HG03521 (cell line): ENCODE results near the gene SOX21.
A peak's percentile ranks its signal among the peaks of the same experiment; 100 is the strongest.

Experiments
- ATAC-seq: cut with Tn5 transposase; IDR thresholded peaks from one replicate; pipeline ENCODE4 v1.9.1; 2021; ENCODE audit warnings: mild to moderate bottlenecking, moderate library complexity; ENCODE audit not compliant: unreplicated experiment

The SOX21 gene

GRCh38 chr13:94679614-94680013 is 32.7 kb downstream of the SOX21 start:
- no peak for ATAC-seq

GRCh38 chr13:94678845-94679244 is 33.5 kb downstream of the SOX21 start:
- no peak for ATAC-seq

- ATAC-seq, result no peak
Observed at GRCh38 chr13:94677799-94678198, 34.5 kb downstream of the SOX21 start.

DNA sequence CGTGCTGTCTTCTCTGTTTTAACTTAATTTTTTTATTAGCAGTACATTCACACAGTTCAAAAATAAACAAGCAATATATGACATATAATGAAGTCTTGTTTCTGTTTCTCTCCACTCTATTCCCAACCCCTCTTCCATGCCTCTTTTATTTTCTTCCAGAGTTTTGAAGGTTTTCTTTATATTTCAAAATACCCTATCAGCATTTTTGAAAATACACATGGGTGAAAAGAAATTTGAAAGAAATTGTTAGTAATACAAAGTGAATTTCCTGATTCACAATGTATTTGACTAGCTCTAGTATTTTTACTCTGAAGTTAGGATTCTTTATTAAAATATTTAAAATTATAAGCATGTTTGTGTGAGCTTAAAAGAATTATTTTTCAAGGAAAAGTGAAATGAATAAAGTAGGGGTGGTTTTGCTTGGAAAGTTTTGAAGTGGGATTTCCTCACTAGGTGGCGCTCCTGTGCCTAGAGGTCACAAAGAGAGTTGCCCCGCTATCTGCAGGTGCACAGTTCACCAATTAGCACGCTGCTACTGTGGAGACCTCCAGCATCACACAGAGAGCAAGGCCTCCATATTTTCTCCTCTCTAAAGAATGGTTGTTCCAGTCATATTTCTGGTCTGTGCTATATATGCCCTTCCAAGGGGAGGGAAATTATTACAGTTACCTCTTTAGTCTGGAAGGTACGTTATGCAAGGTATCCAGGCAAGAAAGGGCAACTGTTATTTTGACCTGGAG is 37.6 kb downstream of the SOX21 start:
- peak; percentile 79 for ATAC-seq

DNA sequence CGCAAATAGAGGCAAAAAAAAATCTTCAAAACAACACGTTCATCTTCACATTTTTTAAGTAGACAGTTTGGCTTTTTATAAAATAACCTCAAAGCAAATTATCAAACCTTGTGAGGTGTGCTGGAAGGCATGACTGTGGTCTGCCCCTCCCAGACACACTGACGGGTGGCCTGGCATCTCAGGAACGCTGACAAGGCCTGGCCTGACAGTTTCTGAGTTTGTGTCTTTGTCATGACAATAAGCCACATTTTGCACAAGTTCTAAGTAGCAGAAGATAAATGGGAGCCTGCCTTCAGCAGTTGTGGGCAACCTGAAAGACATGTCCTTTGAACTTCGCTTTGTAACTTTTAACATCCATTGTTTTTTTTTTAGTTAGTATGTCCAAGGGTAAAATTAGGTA is 38.5 kb downstream of the SOX21 start:
- no peak for ATAC-seq

DNA sequence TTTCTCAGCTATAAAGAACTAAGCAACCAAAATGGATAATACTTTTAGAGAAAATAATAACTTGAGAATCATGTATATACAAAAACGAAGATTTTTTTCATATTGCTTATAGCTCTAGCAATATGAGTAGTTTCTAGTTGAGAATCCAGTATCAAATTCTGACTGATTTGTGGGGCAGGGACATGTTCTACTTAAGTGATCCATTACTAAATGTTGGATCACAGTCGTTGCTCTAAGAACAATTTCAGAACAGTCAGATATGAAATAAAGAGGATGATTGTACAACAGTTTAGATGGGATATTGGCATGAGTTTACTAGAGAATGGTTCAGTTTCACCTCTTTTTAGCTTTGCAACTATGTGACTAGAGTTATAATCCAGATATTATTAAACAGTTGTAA is 39.9 kb downstream of the SOX21 start:
- ATAC-seq, result no peak

DNA sequence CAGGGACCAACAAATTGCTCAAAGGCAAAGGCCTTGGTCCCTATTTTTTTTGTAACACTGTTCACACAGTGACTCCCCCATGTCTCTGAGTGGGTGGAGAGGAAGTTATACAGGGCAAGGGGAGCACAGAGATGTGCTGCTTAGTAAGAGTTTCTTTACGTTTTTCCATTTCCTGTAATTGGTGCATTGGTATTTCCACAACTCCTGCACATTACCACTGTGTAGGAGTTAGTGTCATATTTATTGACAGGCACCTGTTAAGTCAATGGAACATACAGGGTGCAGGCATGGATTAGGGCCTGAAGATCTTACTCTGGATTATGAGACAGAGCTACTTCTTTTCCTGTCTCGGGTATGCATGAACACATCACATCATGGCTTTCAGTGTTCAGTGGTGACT is 45.2 kb downstream of the SOX21 start:
- no peak for ATAC-seq

- ATAC-seq, result no peak
Observed at GRCh38 chr13:94666065-94666464, 46.3 kb downstream of the SOX21 start.

GRCh38 chr13:94664889-94665288 is 47.5 kb downstream of the SOX21 start:
- no peak for ATAC-seq

DNA sequence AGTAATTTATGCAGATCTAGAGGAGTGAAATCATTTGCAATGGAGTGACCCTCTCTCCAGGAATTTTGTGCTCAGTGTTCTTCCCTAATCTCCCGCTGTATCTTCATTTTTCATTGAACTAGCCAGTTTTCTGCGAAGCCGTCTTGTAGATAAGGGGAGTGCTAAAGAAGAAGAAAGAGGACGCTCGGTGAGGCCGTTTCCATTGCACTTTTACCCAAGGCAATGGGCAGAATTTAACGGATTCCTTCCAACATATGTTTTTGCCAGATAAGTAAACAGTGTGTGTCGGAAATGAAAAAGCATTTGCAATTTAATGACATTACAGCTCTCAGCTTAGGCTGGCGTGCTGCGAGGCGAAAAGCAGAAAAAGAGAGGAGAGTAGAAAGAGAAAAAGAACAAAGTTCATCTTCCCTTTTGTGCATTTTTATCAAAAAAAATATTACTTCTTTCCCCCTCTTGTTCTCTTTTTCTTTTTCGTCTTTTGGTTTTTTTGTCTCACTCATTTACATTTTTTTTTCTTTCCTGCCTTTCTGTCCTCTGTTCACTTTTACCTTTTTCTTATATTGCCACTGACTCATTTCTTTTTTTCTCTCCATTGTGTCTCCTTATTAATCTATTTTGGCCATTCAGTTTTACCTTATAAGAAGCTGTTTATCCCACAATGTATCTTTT is 49.9 kb downstream of the SOX21 start:
- no peak for ATAC-seq

DNA sequence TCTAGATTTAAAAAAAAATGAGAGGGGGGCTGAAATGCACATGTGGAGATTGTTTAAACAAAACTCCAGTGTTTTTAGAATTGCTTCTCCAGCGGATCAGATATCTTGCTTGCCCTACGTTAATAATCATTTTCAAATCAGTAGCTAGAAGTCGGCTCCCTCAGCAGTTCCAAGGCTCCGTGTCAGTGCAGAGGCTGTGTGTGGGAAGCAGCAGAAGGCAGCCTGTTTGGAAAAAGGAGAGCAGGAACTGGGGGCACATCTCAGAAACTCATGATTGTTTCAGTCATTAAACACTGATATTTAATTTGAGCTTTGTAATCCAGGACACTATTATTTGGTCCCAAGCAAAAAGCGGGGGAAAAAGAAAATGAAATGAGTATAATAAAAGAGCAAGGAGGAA is 50.9 kb downstream of the SOX21 start:
- ATAC-seq, result no peak

- ATAC-seq, result no peak
Observed at GRCh38 chr13:94660695-94661326, 51.5 kb downstream of the SOX21 start.
